HG02981 (cell line): ENCODE results near the gene CCL22.
"Not testable (repeated sequence)": the region's sequence is repeated elsewhere in the genome, so short reads cannot be mapped to it uniquely, and the experiment has no call there.

ENCODE experiments used
- ATAC-seq: cut with Tn5 transposase; IDR thresholded peaks from one replicate; pipeline ENCODE4 v1.9.1; 2021; ENCODE audit warnings: mild to moderate bottlenecking, moderate library complexity; ENCODE audit not compliant: unreplicated experiment

The CCL22 gene

GRCh38 chr16:57391300-57391699 is 32.7 kb downstream of the CCL22 start:
- no peak for ATAC-seq

- ATAC-seq, result no peak
These were observed 33.1 kb downstream of the CCL22 start for GRCh38 chr16:57391708-57392107.

GRCh38 chr16:57392694-57393093 is 34.1 kb downstream of the CCL22 start:
- ATAC-seq, result no peak

GRCh38 chr16:57394444-57394843 is 35.9 kb downstream of the CCL22 start:
- ATAC-seq, result no peak

- ATAC-seq, result no peak
These were observed 36.4 kb downstream of the CCL22 start for GRCh38 chr16:57395026-57395425.

- ATAC-seq, result no peak
These were observed 38.2 kb downstream of the CCL22 start for GRCh38 chr16:57396786-57397185.

- ATAC-seq, result not testable (repeated sequence)
These were observed 38.9 kb downstream of the CCL22 start for GRCh38 chr16:57397493-57397892.

GRCh38 chr16:57401943-57402640 is 43.5 kb downstream of the CCL22 start:
- no peak for ATAC-seq

GRCh38 chr16:57403965-57404817 is 45.6 kb downstream of the CCL22 start, which contains the start of gene CCL17:
Gene CCL17 (plus strand): TSS chr16:57404767. CDS start chr16:57413933, 9,166 bp downstream.
- ATAC-seq, result no peak

- ATAC-seq, result no peak
These were observed 46.5 kb downstream of the CCL22 start for GRCh38 chr16:57405097-57405496.

GRCh38 chr16:57406881-57407280 is 48.3 kb downstream of the CCL22 start:
- no peak for ATAC-seq

- no peak for ATAC-seq
These were observed 49.2 kb downstream of the CCL22 start for GRCh38 chr16:57407521-57408353.

GRCh38 chr16:57409065-57409464 is 50.5 kb downstream of the CCL22 start:
- ATAC-seq, result no peak

GRCh38 chr16:57409870-57410587 is 51.4 kb downstream of the CCL22 start:
- no peak for ATAC-seq

GRCh38 chr16:57411362-57411976 is 52.9 kb downstream of the CCL22 start:
- ATAC-seq, result no peak

- ATAC-seq, result no peak
These were observed 54.0 kb downstream of the CCL22 start for GRCh38 chr16:57412584-57412983.

GRCh38 chr16:57413301-57413730 is 54.7 kb downstream of the CCL22 start:
- ATAC-seq, result peak; percentile 67

- peak; percentile 7 for ATAC-seq
These were observed 55.1 kb downstream of the CCL22 start for GRCh38 chr16:57413733-57414132.
